ENCODE measurements around the gene MORN4. TPM values are rescaled to one million over a fixed set of nuclear protein-coding genes. Genes with fewer than 3 reads are reported as not detected.

MORN4 gene
- total and polyA plus RNA-seq, 9 of the 15 experiments (the other 6 are each of a cell fraction or from before 2014, with no cell fraction given): 8.3 to 23.9 (median 11.7) TPM

GRCh38 chr10:97633921-97634320, 621 bp upstream of the MORN4 start (continued):
- TF ChIP-seq ZFPM2 (CRISPR knock-in tag; IDR thresholded peaks at IDR 0.05): no peak
- no peak for TF ChIP-seq MCM2 (IDR thresholded peaks at IDR 0.05; ENCODE audit: low read depth)
- TF ChIP-seq RBM25 (IDR thresholded peaks at IDR 0.05; ENCODE audit: low read depth, low read length, severe bottlenecking): no peak
- TF ChIP-seq RUNX1 (IDR thresholded peaks at IDR 0.05; ENCODE audit: low read depth): no peak
- no peak for TF ChIP-seq SPI1 (IDR thresholded peaks at IDR 0.05; ENCODE audit: borderline replicate concordance, low read depth, low read length)
- TF ChIP-seq ZBTB17 (CRISPR knock-in tag; IDR thresholded peaks at IDR 0.05): no peak
- TF ChIP-seq JUNB (CRISPR knock-in tag; conservative IDR thresholded peaks at IDR 0.05): no peak
- TF ChIP-seq FOXP1 (CRISPR knock-in tag; IDR thresholded peaks at IDR 0.05): no peak
- TF ChIP-seq HDAC2 (IDR thresholded peaks at IDR 0.05): 0 out of 2 replicates have a peak, but pooled peaks have one; percentile 15
- TF ChIP-seq HNRNPK (IDR thresholded peaks at IDR 0.05; ENCODE audit: low read depth, low read length, poor library complexity, severe bottlenecking): no peak
- TF ChIP-seq L3MBTL2 (IDR thresholded peaks at IDR 0.05): no peak
- TF ChIP-seq RCOR1 (IDR thresholded peaks at IDR 0.05; ENCODE audit: borderline replicate concordance in 1 of 2, low read depth in 2 of 2, low read length in 2 of 2): 0 out of 4 replicates have a peak, but pooled peaks of 1 of the 2 experiments have one; percentile 16
- TF ChIP-seq POU5F1 (IDR thresholded peaks at IDR 0.05; ENCODE audit: borderline replicate concordance, low read depth, low read length, partially characterized antibody): no peak
- no peak for TF ChIP-seq ZBTB43 (CRISPR knock-in tag; IDR thresholded peaks at IDR 0.05)
- TF ChIP-seq ZNF398 (CRISPR knock-in tag; IDR thresholded peaks at IDR 0.05): no peak
- TF ChIP-seq SMAD1 (IDR thresholded peaks at IDR 0.05; ENCODE audit: low read depth, low read length, partially characterized antibody): no peak
- no peak for TF ChIP-seq SETDB1 (IDR thresholded peaks at IDR 0.05; ENCODE audit: low read length)
- TF ChIP-seq KLF13 (tag; IDR thresholded peaks at IDR 0.05; ENCODE audit: borderline replicate concordance, low read depth): no peak
- TF ChIP-seq ZNF830 (CRISPR knock-in tag; IDR thresholded peaks at IDR 0.05): no peak
- TF ChIP-seq PATZ1 (CRISPR knock-in tag; IDR thresholded peaks at IDR 0.05; ENCODE audit: borderline replicate concordance): no peak
- TF ChIP-seq ZNF197 (CRISPR knock-in tag; IDR thresholded peaks at IDR 0.05; ENCODE audit: low read depth): no peak
- no peak for TF ChIP-seq CEBPG (CRISPR knock-in tag; IDR thresholded peaks at IDR 0.05)
- no peak for TF ChIP-seq CEBPG (tag; conservative IDR thresholded peaks at IDR 0.05 in 1 of 2, IDR thresholded peaks at IDR 0.05 in 1 of 2)
- TF ChIP-seq CBX3 (IDR thresholded peaks at IDR 0.05; ENCODE audit: borderline replicate concordance in 1 of 2, low read length in 2 of 2): 0 out of 3 replicates have a peak, but pooled peaks of 1 of the 2 experiments have one; percentile 15
